GM12801 (cell line): ENCODE data around the gene MRGPRG.

Source experiments
- TF ChIP-seq, protein P1 (sequence below): IDR thresholded peaks from one replicate; pipeline ENCODE4 v1.5.1; 2011; ENCODE audit warnings: control low read depth; ENCODE audit not compliant: insufficient read length; ENCODE audit errors: extremely low read depth

Gene MRGPRG

DNA sequence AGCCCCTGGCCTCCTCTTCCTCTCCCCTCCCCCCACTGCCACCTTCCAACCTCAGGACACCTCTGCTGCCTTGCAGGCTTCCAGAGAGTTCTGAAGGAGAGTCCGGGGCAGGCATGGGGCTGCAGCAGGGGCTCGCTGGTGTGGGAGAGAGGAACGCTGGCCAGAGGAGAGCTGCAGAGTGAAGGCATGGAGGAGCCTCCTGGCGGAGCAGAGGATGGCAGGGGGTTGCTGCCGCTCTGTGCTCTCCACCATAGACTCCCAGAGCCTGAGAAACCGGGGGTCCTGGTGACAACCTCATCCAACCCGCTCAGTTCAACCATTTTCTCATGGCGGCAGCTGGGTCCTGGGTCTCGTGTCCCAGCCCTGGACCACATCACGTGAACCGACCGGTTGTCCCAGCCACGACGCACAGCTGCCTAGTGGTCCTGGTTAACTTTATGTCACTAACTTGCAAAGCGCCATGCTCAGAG, 17.5 kb downstream of the MRGPRG start:
- TF ChIP-seq, protein P1, sequence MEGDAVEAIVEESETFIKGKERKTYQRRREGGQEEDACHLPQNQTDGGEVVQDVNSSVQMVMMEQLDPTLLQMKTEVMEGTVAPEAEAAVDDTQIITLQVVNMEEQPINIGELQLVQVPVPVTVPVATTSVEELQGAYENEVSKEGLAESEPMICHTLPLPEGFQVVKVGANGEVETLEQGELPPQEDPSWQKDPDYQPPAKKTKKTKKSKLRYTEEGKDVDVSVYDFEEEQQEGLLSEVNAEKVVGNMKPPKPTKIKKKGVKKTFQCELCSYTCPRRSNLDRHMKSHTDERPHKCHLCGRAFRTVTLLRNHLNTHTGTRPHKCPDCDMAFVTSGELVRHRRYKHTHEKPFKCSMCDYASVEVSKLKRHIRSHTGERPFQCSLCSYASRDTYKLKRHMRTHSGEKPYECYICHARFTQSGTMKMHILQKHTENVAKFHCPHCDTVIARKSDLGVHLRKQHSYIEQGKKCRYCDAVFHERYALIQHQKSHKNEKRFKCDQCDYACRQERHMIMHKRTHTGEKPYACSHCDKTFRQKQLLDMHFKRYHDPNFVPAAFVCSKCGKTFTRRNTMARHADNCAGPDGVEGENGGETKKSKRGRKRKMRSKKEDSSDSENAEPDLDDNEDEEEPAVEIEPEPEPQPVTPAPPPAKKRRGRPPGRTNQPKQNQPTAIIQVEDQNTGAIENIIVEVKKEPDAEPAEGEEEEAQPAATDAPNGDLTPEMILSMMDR, result no peak

DNA sequence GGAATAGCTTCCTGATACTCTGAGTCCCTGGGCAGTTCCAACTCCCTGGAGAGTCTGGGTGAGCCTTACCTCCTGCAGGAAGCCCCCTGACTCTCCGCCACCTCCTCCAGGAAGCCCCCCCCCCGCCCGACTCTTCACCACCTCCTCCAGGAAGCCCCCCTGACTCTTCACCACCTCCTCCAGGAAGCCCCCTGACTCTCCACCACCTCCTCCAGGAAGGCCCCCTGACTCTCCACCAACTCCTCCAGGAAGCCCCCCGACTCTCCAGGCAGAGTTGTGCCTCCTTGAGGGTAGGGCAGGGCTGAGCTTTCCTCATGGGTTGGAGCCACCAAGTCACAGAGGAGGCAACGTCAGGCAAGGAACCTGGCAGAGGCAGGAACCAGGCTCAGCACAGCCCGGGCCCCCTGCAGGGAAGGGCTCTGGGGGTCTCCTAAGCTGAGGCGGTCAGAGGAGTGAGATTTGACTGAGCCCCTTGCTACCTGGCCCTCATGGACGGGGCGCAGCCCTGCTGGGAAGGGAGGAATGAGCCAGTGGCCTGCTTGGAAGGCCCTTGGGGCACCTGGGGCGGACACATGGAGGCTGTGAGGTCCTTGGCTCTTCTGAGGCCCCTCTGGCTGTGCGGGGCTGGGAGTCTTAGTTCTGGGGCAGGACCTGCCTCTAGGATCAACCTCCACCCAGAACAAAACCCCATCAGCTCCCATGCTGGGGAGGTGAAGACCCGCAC, 18.1 kb downstream of the MRGPRG start:
- TF ChIP-seq, protein P1, result no peak

DNA sequence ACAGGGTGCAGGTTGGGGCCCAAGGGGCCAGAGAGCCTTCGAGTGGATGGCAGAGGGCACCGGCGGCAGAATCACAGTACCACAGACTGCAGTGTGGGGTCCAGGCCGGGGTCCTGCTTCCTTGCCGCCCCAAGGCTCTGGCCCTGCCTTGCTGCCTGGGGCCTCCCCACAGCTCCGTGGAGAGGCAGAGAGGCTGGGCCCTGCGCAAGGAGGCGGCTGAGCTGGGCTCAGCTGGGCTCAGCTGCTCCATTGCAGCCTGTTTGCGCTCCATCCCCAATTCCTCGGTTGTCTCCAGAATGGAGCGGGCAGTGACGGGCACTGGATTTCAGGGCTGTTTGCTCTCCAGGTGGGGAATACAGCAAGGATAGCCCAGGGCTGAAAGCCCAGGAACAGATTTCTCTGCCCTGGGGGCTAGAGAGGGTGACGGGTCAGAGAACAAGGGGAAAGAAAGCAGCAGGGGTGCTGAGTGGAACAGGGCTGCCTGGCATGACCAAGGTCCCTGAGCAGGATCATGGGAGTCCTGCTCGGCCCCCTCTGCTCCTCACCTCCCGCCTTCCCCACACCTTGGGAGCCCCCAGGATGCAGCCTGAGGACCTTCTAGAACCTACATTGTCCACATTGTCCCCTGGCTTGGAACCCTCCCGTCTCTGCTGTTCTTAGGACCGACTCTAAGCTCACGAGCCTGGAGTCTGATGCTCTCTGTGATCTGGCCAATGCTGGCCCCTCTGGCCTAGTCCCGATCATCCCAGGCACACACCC, 18.9 kb downstream of the MRGPRG start:
- TF ChIP-seq, protein P1, result no peak

DNA sequence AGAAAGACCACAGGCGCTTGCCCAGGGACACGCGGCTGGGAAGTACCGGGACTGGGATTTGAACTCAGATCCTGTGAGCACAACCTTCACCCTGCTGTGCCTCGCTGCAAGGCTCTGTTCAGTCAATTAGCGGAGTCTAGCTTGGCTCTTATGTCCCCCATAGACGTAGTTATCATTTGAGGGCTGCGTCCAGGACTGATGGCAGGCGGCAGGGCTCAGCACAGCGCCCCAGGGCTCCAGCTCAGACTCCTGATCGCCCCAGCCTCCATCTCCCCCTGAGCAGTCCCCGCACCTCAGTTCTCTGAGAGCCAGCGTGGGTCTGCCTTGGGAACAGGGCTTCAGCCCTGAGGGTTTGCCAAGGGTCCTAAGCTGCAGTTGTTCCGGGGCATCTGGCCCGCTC, 19.8 kb downstream of the MRGPRG start:
- TF ChIP-seq, protein P1, result no peak

DNA sequence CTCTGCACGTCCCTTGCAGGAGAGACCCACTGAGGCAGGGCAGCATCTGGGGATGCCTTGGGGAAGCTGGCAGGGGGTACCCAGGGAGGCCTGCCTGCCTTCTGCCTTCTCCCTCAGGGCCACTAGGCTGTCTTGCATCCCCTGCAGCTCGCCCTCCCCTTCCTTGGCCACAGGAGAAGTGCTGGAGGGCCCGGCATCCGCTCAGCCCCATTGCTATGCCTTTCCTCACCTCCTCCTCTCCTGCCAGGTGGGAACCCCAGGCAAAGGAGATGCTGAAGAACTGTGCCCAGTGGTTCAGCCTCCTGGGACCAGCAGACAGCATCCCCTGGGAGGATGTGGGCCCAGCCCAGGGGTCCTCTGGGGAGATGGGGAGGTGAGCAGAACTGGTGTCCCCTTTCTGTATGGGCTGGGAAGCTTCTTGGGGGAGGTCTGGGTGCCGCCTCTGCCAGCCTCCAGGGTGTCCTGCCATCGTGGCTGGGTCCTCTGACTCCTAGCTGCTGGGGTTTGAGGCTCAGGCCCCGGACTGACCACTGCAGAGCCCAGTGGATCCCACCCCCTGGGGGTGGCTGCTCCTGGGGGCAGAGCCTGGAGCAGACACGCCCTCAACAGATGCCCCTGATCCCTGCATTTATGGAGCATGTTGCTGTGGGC, 20.6 kb downstream of the MRGPRG start:
- TF ChIP-seq, protein P1, result no peak

DNA sequence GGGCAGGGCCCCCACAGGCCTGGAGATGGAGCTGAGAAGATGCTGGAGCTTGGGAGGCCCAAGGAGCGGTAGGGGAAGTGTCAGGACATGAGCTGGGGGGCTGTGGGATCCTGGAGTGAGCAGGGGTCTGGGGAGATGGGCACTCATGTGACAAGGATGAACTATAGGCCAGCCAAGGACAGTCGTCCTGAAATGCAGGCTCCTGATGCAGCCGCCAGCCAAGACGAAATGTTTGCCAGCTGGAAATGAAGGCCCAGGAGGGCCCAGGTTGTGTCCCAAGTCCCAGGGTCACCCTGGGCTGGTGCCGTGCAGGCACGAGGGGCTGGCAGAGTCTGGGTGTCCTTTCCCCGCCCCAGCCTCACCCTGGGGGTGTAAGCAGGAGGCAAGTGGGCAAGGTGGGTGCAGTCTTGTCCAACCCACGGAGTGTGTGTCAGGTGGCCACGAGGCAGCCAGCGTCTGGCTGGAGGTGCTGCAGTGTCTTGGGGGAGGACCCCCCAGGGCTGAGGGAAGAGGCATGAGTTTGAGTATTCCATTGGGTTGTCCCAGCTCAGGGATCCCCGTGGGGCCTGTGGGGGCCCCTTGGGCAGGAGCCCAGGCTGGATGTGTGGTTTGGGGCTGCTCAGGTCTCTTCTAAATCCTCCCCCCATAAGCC, 21.4 kb downstream of the MRGPRG start:
- TF ChIP-seq, protein P1, result no peak
